Endothelial cell of hepatic sinusoid (primary cell): ENCODE data around the gene CORO2B.
"Not testable (repeated sequence)": the region's sequence is repeated elsewhere in the genome, so short reads cannot be mapped to it uniquely, and the experiment has no call there.

ENCODE experiments used
- in situ Hi-C: cut with HindIII; loops from 2 replicates; pipeline ENCODE4 v1.10.0; 2017; ENCODE audit warnings: low sequenced_read_pairs

Gene CORO2B

GRCh38 chr15:68666120-68666811 is 87.5 kb downstream of the CORO2B start:
- in situ Hi-C loops = loop anchor here (5.0 to 10.0 kb wide), 2 partner anchors 51 to 74 kb away; no protein-coding TSS in a partner anchor

- in situ Hi-C loops = loop anchor here (5.0 to 10.0 kb wide), 2 partner anchors 52 to 75 kb away; no protein-coding TSS in a partner anchor
Observed at GRCh38 chr15:68666812-68667450, 88.1 kb downstream of the CORO2B start.

GRCh38 chr15:68667800-68668625 is 89.2 kb downstream of the CORO2B start:
- in situ Hi-C loops = loop anchor here (5.0 to 10.0 kb wide), 2 partner anchors 53 to 76 kb away; no protein-coding TSS in a partner anchor

DNA sequence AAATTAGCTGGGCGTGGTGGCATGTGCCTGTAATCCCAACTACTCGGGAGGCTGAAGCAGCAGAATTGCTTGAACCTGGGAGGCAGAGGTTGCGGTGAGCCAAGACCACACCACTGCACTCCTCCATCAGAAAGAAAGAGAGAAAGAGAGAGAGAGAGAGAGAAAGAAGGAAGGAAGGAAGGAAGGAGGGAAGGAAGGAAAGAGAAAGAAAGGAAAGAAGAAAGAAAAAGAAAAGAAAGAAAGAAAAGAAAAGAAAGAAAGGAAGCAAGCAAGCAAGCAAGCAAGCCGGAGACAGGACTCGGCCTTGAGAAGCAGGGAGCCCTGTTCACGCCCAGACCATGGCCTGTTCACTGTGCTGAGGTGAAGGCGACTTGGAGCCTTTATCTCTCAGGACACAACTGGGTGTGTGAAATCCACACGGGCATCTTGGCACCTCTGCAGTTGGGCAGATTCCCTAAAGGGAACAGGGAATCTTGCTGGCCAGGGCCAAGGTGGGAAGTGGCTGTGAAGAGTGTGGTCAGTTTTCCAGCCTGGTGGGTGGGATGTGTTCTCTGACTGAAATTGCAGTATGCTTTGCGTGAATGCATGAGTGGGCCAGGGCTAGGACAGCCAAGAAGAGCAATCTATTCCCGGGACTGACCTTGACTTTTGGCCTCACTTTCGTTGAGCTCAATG is 90.3 kb downstream of the CORO2B start:
- in situ Hi-C loops = loop anchor here (5.0 to 10.0 kb wide), 2 partner anchors 54 to 77 kb away; no protein-coding TSS in a partner anchor

DNA sequence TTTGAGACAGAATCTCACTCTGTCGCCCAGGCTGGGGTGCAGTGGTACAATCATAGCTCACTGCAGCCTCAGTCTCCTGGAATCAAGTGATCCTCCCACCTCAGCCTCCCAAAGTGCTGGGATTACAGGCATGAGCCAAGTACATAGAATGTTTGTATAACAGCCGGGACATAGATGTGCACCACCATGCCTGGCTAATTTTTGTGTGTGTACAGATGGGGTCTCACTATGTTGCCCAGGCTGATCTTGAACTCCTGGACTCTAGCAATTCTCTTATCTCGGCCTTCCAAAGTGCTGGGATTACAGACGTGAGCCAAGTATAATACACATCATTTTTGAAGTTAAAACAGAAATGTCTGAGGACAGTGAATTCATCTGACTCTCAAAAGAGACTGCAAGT is 93.5 kb downstream of the CORO2B start:
- in situ Hi-C loops = no loop called here

DNA sequence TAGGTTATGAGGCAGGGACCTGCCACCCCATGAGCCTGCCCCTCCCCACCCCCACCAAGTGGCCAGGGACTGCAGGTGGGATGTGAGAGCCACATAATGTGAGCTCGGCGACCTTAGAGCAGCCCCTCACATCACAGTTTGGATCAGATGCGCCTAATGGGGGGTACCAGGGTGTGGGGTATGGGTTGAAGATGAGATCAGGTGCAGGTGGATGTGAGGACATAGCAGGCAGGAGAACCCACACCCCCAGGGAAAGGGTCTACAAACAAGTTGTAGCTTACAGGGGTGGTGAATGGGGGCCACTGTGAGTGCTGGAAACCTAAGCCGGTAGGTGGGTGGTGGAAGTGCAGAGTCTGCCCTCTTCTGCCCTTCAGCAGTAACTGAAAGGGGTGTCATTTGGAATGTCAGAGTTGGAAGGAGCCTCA is 94.0 kb downstream of the CORO2B start:
- in situ Hi-C loops = no loop called here

DNA sequence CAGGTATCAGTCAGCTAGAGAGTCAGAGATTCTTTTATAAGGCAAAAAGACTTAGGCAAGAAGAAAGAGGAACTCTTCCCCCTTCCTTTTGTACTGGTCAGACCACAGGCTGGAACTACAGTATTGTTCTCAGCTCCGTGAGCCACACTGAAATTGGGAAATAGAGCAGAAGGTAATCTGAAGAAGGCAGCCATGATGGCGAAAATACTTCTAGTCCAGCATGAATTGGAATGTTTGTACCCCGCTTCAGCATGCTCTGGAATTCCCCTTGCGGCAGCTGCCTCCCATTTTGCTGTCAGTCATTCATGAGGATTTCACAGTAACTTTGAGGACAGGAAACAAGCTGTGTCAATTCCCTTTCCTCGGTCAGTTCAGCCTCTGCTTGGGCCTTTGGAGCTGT is 96.2 kb downstream of the CORO2B start:
- in situ Hi-C loops = no loop called here

DNA sequence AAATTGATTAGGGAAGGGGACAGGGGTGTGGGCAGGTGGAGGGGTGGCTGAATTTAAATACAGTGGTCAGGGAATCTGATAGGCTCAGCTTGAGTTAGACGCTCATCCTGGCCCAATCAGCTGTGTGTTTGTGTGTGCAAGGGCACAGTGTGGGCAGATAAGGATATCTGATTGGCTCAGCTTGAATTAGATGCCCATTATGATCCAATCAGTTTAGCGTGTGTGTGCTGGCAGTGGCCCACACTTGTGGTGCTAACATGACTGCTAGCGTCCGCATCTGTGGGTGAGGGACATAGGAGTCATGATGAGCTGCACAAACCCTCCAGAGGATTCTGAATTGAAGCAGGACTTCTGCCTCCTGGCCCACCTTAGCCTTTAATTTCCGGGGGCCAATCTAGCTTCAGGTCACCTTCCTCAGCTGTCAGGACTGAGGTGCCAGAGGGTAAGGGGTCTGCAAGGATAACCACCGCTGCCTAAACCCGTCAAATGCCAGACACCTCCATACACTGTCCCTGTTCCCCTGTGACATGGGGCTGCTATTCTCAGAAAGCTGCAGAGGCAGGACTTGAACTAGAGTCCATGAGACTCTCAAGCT is 97.3 kb downstream of the CORO2B start:
- in situ Hi-C loops = no loop called here

- in situ Hi-C loops = no loop called here
Observed at GRCh38 chr15:68676926-68677325, 98.1 kb downstream of the CORO2B start.

DNA sequence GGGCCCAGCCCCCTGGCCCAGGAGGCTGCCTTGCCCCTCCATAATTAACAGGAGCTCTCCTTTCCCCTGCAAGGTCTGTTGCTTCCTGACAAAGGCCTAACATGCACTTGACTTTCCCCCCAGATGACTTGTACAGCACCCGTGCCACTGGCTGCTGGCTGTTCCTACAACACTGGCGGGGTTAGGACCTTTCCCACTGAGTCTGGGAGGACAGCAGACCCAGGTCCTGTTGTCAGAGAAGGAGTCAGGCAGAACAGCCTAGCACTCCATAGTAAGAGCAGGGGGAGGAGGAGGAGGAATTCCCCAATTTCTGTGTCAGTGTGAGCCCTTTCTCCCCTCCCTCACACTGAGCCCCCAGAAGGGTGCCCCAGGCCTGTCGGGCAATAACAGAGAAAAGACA is 99.2 kb downstream of the CORO2B start:
- in situ Hi-C loops = no loop called here

- in situ Hi-C loops = no loop called here
Observed at GRCh38 chr15:68678746-68679145, 100.0 kb downstream of the CORO2B start.

- in situ Hi-C loops = no loop called here
Observed at GRCh38 chr15:68679161-68679560, 100.4 kb downstream of the CORO2B start.

GRCh38 chr15:68679961-68680371 is 101.2 kb downstream of the CORO2B start:
- in situ Hi-C loops = no loop called here

DNA sequence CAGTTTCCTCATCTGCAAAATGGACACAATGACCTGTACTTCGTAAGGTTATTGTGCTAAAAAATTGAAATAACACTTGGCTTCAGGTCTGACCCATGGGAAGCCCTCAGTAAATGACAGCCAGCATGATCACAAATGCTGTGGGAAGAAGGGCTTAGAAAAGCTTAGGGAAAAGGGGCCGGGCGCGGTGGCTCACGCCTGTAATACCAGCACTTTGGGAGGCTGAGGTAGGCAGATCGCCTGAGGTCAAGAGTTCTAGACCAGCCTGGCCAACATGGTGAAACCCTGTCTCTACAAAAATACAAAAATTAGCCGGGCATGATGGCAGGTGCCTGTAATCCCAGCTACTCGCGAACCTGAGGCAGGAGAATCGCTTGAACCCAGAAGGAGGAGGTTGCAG is 102.0 kb downstream of the CORO2B start:
- in situ Hi-C loops = not testable (repeated sequence)

- in situ Hi-C loops = no loop called here
Observed at GRCh38 chr15:68681836-68682235, 103.0 kb downstream of the CORO2B start.

- in situ Hi-C loops = no loop called here
Observed at GRCh38 chr15:68682330-68682729, 103.5 kb downstream of the CORO2B start.

DNA sequence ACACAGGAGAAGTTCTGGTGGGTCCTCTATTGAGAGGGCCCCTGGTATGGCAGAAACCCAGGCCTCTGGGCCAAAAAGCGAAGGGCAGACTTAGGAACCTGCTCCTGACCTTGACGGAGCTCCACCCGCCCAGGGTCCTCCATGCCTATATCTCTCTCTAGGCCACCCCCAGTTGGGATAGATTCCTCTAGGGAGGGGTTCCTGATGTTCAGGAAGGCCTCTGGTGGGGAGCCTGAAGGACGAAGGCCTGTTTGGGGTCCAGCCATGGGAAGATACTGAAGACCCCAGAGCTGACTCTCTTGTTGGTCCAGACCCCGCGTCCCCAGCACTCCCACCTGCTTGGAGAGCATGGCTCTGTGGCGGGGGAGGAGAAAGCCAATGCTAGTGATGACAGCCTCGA is 104.2 kb downstream of the CORO2B start:
- in situ Hi-C loops = no loop called here

GRCh38 chr15:68683551-68683950 is 104.8 kb downstream of the CORO2B start:
- in situ Hi-C loops = no loop called here

DNA sequence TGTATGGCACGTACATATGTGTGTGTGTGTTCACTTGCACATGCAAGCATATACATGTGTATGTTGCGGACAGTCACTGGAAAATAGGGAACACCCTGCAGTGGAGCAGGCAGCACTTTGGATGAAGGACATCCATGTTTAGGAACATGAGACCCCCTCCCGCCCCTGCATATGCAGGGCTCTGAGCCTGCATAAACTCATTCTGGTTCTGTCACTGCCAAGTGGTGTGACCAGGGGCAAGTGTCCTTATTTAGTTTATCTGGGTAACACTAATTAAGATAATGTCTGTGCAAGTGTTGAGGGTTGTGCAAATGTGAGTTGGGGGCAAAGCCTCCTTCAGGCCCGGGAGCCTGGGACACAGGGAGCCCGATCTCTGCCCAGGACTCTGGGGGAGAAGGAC is 105.7 kb downstream of the CORO2B start:
- in situ Hi-C loops = no loop called here

DNA sequence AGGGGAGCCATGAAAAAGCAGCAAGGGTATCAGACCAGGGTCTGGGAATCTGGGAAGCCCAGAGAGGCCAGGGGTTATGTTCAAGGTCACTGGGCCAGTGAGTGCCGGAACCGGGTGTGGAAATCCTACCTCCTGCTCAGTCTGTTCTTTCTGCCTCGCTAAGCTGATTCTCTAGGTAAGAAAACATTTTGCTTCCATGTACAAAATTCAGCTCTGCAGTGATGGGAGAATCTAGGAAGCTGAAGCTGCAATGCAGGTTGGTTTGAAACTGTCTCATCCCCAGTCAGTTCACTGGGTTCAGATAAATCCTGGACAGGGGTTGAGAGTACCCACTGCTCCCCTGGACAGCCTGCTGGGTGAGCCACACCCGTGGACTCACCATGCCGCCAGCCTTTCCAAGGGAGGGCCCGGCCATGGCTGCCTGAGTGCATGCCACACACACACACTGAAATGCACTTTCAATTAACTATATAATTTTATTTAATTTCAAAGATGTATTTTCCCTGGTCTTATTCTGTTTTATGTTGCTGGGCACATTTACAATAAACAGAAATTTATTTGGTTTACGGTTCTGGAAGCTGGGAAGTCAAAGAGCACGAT is 108.4 kb downstream of the CORO2B start:
- in situ Hi-C loops = no loop called here
